GM18511 (cell line): Measurements from ENCODE around the gene SLC29A3.

Source experiments
- ATAC-seq: cut with Tn5 transposase; IDR thresholded peaks from one replicate; pipeline ENCODE4 v1.9.1; 2021; ENCODE audit warnings: mild to moderate bottlenecking, moderate library complexity; ENCODE audit not compliant: unreplicated experiment

The SLC29A3 gene

DNA sequence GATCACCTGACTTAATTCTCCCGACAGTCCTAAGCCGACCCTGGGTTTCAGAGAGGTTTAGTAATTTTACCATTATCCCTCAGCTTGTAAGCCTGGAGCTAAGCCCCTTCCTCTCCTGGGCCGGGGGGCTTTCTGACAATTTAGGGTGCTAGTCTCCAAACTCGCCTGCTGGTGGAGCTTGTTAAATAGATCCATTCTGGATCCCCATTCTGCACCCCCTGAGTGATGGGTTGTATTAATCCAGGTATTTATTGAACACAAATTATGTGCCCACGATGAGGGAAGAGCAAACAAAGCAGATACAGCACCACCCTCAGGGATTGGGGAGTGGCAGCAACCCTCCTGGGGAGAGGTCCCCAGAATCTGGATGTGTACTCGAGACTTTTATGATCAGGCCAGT lies 1.3 kb upstream of the SLC29A3 start:
- no peak for ATAC-seq

DNA sequence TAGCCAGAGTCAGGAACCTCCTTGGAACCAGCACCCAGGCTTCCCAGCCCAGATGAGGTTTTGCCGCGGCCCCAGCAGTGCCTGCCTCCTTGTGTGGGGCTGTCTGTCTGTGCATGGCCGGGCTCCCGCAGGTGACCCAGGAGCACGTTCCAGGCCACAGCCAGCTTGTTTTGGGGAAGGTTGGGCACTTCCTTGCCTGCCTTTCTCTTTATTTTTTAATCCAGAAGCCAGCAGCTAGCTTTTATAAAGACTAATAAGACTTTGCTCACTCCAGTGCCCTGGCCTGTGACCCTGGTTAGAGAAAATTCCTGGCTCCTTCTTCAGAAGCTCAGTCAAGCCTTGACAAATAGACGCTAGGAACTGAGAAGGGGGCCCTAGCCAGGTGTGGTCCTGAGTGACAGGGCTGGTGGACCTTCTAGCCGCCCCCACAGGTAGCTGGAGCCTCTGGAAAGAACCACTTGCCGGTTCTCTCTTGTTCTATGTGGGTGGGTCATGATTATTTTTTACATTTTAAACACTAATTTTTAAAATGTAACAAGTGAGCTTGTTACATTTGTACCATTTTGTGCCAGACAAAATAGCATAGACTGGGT lies 837 bp downstream of the SLC29A3 start:
- ATAC-seq, result no peak

DNA sequence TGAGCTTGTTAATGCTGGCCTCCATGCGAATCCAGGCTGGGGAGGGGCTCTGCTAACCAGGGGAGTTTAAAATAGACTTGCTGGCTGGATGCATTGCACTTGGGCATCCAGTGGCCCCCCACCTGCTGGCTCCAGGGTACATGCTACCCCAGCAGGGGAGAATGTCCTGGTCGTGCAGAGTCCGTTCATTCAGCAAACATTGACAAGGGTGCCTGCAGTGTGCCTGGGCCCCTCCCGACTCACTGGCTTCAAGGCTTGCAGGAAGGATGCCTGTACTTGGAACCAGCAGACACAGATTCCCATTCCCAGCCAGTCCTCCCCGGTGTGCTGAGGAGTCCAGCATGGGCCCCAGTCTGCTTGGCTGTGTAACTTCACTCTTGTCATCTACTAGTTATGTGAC lies 1.5 kb downstream of the SLC29A3 start:
- no peak for ATAC-seq

DNA sequence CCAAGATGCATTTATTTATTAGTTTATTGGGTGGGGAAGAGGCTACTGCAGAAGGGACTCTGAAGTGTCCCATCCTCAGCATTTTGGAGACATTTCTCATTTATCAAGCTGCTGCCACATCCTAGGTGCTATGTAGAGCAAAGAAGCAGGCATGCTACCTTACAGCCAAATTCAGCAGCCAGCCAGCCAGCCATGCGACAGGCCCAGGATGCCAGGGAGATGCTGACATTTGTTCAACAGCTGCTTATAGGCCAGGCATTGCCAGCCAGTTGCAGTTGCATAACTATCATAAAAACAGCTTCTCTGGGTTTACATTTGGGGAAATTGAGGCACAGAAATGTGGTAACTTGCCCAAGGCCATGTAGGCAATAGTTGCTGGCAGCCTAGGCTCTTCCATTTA lies 2.3 kb downstream of the SLC29A3 start:
- ATAC-seq, result no peak

DNA sequence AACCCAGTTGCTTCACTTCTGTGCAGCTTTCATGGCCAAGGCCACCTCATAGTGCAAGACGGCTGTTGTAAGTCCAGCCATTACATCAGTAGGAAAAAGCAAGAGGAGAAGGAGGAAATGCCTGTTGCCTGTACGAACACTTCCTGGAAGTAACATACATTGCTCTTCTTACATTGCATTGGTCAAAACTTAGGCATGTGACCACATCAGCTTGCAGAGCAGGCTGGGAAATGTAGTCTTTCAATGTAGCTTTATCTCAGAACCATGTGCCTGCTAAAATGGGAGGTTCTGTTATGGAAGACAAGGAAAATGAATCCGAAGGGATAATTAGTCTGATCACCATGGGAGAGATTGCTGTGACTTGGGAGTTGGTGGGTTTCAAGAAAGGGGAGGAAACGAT lies 4.3 kb downstream of the SLC29A3 start:
- no peak for ATAC-seq

DNA sequence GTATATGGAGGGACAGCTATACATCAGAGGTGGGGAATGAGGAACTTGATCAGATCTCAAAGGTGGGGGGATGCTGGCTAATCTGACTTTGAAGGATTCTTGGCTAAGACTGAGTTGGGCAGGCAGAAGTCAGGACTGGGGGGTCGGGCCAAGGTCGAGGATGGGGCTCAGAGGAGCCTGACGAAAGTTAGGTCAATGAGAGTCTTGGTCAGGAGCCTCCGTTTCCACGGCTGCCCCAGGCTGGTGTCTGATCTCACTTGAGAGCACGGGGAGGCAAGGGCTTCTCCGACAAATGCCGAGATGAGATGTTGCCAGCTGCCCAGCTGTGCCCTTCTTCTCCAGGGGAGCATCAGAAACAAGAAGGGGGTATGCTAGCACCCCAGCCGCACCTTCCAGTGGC lies 5.7 kb downstream of the SLC29A3 start:
- no peak for ATAC-seq

DNA sequence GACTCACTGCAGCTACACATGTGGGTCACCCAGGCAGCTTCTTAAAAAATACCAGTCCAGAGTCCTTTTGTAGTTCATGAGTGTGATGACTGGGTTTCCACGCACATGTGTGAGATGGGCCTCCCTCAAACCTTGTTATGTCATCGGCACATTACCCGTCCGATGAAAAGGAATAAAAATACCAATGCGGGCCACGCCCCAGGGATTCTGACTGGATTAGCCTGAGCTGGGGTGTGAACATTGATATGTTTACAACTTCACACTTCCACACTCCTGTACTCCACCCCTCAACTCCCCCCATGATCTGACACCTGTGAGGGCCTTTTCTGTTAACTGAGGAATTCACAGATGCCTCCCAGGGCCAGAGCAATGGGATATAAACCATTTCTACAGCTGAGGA lies 6.2 kb downstream of the SLC29A3 start:
- ATAC-seq, result no peak

DNA sequence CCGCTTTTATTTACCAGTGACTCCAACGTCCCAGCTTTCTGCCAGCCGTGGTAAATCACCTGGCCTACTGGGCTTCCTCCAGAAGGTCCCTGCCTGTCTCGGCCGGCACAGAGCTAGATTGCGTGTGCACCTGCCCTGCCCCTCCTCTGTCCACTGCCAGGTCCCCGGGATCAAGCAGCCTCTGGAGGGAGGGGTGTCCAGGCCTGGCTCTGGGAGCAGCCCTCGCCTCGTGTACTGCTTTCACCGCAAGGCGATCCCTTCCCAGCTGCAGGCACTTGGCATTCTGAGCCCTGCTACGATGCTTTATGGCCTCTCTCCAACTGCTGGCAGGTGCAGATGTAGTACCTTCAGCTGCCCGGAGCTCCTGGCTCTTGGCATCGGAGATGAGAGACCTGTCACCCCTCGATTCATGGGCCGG lies 7.4 kb downstream of the SLC29A3 start:
- ATAC-seq, result no peak

DNA sequence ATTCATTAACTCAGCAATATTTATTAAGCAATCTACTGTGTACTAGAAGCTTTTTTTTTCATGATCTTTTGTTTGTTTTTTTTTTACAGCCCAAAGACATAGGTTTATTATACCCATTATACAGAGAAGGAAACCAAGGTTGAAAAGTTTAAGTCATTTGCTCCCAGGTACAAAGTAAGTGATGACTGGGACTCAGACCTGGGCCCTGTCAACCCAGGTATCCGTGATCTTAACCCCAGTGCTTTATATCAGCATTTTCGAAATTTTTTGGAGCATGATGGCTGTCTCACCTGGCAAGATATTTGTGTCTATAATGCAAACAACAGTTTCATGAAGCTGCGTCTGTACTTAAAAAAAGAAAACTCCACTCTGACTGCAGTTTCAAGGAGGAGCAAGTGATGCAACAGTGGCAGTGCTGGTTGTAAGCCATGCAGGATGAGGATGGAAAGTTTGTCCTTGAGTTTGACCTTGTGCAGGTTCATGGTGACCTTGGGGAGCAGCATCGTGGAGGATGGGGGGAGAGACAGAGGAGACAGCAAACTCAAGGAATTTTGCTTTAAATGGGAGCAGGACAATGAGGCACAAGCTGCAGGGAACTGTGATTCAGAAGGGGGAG lies 11.8 kb downstream of the SLC29A3 start:
- no peak for ATAC-seq

DNA sequence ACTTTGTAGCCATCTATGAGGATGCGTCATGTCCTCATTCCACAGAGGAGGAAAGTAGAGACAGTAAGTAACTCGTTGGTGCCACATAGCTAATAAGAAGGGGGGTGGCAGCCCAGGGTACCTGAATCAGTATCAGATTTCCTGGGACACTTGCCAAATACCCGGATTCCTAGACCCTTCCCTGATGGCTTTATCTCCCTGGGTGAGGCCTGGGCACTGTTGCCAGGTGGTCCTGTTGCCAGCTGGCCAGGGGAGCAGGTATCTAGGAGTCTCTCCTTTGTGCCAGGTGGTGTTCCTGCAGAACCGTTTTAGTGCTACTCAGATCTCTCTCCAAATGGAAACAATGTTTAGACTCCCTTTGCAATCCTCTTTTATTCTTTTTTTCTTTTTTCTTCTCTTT lies 12.7 kb downstream of the SLC29A3 start:
- ATAC-seq, result no peak

DNA sequence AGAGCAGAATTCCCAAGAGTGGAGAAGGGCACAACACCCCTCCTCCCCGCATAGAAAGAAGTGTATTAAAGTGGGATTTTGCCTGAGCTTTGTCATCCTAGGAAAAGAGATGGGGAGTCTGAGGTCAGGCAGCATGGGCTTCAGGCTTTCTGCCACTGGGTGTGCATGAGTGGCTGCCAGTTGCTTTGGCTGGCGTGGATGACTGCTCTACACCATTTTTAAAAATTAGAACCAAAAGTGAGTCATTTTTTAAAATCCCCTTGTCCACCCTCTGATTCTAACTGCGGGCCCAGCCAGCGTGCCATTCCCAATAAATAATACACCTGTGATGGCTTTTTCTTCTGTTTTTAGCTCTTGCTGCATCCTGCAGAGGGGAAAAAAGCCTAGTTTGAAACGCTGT lies 13.4 kb downstream of the SLC29A3 start:
- ATAC-seq, result no peak

DNA sequence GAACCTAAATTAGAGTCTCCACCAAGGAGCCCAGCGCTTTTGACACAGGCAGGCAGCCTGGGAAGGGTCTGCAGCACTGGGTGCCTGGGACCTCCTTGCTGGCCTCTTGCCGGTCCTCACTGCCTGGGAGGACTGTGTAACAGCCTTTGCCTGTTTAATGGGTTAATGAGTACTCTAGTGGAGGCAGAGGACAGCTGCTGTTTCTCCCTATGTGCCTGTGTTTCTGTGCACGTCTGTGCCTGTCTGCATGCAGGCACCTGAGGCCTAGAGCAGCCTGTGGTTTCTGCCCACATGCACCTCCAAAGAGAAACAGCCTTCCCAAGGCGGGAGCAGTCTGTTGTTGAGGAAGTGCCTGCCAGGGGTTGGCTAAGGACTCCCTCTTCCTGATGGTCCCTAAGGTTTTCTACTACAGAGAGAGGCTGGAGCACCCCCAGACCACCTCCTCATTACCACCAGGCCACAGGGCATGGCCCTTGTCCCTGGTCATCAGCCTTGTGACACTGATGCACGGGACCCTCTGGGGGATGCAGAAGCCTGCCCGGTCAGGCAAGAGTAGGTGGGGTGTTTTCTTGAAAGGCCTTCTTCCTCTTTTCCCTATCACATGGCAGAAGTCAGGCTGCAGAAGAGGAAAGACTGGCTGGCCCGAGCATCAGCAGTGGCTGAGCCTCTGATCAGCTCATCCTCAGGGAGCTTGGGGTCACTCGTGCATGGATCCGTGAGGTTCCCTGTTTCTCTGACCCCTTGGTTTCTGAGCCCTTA lies 14.2 kb downstream of the SLC29A3 start:
- ATAC-seq, result peak; percentile 70

DNA sequence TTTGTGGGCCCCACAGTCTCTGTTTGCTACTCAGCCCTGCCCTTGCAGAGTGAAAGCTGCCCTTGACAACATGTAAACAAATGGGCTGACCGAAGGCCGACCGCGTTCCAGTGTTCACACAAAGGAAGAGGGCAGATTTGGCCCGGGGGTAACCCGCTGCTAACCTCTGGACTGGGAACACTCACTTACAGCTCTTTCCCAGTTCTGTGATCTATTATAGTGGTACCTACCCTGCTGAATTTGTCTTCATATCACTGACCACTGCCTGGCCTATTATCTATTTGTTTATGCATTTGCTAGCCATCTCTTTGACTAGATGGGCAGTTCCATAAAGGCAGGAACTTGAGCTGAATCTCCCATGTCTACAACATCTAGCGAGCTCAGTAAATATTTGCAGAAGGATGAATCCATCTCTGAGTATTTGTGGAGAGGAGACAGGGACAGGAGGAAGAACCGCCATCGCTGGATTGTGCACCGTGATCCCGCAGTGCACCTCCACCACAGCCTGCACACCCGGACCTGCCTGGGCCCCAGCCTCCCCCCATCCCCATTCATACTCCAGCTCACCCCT lies 15.2 kb downstream of the SLC29A3 start:
- no peak for ATAC-seq

DNA sequence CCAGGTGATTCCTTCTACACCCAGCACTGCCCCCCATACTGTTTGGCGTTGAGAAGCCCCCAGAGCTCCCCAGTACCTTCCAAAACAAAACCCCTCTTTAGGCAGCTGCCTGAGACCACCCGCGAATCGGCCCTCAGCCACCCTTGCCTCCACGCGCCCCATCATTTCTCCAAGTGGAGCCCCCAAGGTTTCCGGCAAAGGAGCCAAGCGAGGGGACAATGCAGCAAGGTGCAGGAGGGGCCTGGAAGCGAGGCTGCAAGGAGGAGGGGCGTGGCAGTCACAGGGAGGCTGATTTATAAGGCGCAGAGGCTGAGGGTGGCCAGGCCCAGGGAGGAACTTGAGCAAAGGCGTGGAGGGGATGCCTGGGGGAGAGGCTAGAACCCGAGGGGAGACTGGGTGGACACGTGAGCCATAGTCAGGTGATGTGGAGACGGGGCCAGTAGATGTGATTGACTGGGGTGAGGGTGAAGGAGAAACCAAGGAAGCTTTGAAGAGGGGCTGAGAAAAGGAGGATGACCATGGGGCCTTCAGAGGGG lies 16.2 kb downstream of the SLC29A3 start:
- ATAC-seq, result no peak

DNA sequence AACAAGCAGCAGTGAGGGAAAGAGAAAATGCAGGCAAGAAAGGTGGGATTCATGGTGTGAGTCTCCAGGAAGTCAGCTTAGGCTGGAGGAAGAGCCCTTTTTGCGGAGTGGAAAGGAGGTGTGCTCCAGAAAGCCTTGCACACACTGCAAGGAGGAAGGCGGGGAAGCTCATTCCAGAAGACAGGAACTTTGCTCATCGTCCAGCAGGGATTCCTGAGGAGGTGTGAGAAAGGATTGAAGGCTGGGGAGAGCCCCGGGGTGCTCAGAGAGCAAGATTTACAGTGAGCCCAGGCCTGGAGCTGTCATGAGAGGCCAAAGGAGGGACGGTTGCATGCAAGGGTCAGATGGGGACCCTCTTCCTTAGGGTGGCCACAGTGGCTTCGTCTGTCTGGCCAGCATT lies 17.6 kb downstream of the SLC29A3 start:
- ATAC-seq, result no peak

DNA sequence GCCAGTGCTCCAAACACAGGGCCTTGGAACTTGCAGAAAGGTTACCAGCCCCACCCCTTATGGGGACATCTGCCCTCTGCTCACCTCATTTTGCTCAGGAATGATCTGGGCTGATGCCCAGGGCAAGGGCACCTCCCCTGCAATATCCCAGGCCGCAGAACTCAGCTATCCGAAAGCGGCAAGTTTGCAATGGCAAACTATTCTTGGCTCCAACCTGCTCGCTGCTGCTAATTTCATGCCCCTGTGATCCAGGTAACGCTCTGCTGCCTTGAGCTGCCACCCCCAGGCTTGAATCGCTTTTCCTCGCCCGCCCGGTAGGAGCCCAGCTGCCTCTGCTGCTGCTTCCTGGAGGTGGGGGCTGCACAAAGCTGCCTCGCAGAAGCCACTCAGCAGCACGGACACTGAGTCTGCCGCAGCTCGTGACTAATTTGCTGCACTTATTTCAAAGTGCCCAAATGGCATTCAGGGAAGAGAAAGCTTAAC lies 18.2 kb downstream of the SLC29A3 start:
- ATAC-seq, result no peak

DNA sequence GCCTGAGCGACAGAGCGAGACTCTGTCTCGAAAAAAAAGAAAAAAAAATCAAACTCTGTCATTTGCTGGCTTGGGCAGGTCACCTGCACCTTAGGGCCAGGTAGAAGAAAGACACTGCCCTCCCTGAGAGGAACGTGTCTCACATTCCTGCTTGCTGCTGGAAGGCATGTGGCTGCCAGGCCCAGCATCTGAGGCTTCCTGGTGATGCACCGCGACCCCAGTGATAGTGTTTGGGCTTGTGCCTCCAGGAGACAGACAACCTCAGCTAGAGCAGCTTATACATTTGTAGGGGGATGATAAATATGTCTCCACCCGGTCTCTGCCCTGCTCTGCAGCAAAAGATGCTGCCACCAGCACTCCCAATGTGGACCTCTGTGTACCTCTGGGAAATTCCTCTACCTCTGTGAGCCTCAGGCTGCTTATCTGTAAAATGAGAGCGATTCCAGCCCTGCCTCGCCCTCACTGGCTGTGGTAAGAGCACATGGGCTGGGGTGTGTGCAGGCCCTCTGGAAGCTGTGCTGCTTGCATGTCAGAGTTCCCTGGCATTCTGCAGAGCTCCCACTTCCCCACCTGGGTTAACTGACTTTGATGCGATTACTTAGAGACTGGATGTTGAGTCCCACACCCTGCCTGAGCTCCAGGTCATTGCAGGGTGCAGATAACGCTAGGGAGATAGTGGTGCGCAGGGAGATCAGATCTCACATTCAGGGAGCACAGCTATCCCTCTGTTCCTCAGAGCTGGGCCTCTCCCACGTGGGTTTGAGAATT lies 19.9 kb downstream of the SLC29A3 start:
- no peak for ATAC-seq

DNA sequence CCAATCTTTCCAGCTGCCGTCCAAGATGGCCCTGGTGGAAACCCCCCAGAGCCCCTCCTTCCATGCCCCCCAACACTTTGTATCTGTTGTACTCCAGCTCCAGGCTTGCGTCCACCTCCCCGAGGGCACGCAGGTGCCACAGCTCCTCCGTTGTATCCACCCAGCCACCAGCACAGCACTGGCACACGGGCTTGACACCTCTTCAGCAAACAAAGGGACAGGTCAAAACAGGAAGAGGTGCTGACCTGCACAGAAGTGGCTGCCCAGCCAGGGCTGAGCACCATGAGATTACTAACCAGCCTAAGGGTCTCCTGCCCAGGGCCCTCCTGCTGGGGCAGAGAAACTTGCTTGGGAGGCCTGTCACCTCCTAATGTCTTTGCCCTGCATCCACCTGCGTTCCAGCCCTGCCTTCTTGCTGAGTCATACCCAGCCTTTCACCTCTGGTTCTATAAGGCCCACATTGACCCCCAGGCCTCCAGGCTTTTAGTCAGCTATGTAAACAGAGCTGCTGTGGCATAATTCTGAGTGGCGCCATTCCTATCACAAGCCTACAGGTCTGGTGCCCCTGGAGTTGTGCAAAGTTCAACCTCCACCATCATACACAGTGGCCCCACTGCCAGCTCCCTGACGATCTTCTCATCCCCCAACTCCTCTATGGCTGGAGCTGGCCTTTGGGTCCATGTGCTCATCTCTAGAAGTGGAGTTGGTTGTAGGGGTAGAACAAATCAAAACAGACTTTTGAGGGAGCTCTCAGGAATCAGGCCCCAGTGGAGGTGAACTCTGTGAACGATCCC lies 20.9 kb downstream of the SLC29A3 start:
- no peak for ATAC-seq

DNA sequence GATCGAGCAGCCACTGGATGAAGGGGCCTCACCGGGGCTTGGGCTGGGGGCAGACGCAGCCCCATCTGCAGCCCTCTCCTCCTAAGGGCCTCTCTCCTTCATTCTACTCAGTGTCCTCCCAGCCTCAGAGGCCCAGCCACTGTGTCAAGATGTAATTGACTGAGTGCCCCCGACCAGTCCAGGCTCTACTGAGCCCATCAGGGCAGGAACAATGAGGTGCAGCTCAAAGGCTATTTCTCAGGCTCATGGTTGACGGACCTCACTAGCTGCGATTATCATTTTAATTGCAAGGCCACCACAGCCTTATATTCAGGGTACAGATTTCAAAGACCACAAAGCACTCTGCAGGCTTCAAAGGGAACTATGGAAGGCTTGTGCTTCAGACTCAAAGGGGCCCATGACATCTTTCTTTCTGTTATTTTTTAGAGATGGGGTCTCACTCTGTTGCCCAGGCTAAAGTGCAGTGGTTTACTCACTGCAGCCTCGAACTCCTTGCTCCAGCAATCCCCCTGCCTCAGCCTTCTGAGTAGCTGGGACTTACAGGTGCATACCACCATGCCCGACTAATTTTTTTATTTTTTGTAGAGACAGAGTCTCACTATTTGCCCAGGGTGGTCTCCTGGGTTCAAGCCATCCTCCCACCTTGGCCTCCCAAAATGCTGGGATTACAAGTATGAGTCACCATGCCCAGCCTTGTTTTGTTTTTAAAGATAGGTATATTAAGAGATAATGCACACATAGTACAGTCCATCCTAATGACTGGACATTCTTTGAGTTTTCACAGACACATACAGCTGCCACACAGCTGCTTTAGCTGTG lies 23.7 kb downstream of the SLC29A3 start:
- ATAC-seq, result no peak
